Measurements from ENCODE around the gene MRPS6. TPM values are rescaled to one million over a fixed set of nuclear protein-coding genes. Genes with fewer than 3 reads are reported as not detected.

Gene MRPS6
- 11.9 and 15.9 TPM in 2 replicates for total RNA-seq

DNA sequence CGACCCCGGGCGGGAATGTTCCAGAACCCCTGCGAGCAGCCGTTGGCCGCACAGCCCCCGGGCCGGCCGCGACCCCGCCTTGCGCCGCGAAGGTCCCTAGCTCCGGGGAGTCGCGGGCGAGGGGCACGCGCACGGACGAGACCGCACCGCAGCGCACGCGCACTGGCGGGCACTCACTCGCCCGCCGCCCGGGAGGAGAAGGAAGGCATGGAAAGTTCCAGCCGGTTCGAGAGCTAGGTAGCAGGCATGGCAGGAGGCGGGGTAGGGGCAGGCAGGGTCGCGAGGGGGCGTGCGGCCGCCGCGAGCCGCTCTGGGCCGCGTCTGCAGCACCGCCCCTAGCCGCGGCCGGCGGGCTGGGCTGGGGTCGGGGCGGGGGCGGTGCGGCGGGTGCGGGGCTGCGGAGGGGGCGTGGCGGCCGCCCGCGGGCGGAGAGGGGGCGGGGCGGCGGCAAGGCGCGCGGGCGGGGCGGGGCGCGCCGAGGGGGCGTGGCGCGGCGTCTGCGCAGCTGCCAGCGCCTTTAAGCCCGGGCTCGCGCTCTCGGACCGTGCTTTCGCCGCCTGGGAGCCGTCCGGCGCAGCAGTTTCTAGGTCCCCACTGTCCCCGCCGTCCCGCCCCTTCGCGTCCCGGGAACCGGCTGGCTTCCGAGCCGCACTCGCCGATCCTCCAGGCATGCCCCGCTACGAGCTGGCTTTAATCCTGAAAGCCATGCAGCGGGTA, at the start of gene MRPS6, which contains the start of gene SLC5A3:
MRPS6 (plus strand) TSS at position 547 of the 717 bp plus-strand sequence; CDS start at position 670, 123 bp downstream.
SLC5A3 (plus strand) TSS at position 547 of the 717 bp plus-strand sequence. CDS start 21,621 bp downstream, outside the sequence.

Other genes starting within 250 kb of the MRPS6 start
- 173 and 318 TPM in 2 replicates for gene ATP5PO, start 157.8 kb upstream of the MRPS6 start, total RNA-seq
- 13.3 and 19.9 TPM in 2 replicates for gene SLC5A3, start within 50 bp of the MRPS6 start, total RNA-seq

All from epithelial cell of umbilical artery (primary cell).